Mesangial cell (primary cell): Measurements from ENCODE around the gene SEPHS2. TPM values are rescaled to one million over a fixed set of nuclear protein-coding genes. Genes with fewer than 3 reads are reported as not detected.

Source experiments
- total RNA-seq: library from RNA; depleted of rRNA; stranded (reverse); fragments of >200 nt; gene quantifications from 2 replicates; pipeline ENCODE4 v1.2.3, GENCODE V29; 2015

The SEPHS2 gene, protein sequence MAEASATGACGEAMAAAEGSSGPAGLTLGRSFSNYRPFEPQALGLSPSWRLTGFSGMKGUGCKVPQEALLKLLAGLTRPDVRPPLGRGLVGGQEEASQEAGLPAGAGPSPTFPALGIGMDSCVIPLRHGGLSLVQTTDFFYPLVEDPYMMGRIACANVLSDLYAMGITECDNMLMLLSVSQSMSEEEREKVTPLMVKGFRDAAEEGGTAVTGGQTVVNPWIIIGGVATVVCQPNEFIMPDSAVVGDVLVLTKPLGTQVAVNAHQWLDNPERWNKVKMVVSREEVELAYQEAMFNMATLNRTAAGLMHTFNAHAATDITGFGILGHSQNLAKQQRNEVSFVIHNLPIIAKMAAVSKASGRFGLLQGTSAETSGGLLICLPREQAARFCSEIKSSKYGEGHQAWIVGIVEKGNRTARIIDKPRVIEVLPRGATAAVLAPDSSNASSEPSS
- 20.2 and 23.2 TPM in 2 replicates for total RNA-seq

DNA sequence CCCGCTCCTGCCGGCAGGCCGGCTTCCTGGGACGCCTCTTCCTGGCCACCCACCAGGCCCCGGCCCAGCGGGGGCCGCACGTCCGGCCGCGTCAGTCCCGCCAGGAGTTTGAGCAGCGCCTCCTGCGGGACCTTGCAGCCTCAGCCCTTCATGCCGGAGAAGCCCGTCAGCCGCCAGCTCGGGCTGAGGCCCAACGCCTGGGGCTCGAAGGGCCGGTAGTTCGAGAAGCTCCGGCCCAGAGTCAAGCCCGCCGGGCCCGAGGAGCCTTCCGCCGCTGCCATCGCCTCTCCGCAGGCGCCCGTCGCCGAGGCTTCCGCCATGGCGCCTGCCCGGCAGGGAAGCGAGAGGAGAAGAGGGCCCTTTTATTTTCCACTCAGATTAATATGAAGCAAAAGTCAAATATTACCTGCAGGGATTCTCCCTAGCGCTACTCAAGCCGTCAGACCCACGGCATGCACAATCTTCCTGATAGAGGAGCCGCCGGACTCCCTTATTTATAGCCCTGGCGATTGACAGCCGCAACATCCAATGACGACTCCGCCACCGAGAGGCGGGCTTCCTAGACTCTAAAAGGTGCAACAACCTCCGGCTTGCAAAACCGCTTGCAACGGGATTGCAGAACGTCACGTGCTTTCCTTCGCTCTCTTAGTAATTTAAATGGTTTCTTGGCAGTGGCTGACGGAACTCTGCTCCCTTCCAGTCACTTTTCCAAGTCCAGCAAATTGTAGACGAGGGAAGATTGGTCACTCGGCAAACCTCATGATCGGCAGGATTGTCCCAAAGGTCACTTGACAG is at the start of gene SEPHS2:
SEPHS2 (minus strand) TSS at position 467 of the 795 bp plus-strand sequence; CDS start at position 320, 147 bp downstream.

DNA sequence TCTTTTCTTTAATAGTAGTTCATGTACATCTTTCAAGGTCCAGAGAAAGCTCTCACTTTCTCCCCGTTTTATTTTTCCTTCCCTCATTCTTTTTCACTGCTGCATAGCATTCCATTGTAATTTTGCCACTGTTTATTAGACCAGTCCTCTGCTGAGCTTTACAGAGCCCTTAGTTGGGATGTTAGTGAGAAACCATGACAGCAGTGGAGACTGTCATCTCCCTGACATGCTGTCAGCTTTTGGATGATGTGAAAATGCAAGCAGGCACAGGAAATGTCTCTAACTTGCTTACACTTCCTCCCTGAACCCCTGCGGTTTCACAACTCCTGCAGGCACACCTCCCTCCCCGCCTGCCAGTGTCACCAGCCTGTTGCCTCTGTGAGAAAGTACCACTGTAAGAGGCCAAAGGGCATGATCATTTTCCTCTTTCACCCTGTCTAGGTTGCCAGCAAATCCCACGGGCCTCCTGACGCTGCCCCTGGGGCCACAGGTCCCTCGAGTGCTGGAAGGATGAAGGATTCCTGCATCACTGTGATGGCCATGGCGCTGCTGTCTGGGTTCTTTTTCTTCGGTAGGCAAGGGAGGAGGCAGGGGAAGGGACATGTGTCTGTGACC is 26.8 kb upstream of the SEPHS2 start, which contains the start of gene ITGAL:
ITGAL (plus strand) TSS at position 415 of the 615 bp plus-strand sequence; CDS start at position 511, 96 bp downstream.

DNA sequence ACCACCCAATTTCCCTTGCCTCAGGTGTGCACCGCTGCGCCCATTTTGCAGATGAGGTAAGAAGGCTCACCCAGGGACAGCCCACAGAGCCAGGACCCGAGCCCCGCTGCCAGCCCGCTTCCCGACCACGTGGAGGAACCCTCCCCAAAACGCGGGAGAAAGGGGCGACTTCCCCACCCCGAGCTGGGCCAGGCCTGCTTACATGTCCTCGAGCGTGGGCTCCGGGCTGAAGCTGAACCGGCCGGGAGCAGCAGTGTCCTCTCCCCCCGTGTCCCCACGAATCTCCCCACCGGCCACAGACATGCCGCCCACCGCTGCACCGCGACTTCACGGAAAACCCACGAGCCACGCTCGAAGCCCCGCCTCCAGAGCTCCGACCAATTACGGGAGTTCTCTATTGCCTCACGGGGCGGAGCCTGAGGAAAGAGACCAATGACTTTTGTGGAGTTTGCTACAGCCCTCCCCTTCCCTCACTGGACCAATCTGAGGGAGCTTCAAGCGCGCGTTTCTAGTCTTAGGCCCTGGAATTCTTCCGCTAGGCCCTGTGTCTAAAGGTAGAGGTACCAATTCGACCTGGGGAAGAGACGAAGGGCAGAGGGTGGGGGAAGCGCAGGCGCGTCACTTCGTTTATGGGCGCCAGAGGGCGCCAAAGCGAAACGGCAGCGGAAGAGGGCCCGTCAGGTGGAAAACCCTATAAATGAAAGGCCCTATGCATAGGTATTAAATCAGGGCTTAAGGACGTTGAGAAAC is 15.8 kb downstream of the SEPHS2 start, which contains the start of gene DCTPP1:
DCTPP1 (minus strand) TSS at position 353 of the 750 bp plus-strand sequence; CDS start at position 303, 50 bp downstream.

DNA sequence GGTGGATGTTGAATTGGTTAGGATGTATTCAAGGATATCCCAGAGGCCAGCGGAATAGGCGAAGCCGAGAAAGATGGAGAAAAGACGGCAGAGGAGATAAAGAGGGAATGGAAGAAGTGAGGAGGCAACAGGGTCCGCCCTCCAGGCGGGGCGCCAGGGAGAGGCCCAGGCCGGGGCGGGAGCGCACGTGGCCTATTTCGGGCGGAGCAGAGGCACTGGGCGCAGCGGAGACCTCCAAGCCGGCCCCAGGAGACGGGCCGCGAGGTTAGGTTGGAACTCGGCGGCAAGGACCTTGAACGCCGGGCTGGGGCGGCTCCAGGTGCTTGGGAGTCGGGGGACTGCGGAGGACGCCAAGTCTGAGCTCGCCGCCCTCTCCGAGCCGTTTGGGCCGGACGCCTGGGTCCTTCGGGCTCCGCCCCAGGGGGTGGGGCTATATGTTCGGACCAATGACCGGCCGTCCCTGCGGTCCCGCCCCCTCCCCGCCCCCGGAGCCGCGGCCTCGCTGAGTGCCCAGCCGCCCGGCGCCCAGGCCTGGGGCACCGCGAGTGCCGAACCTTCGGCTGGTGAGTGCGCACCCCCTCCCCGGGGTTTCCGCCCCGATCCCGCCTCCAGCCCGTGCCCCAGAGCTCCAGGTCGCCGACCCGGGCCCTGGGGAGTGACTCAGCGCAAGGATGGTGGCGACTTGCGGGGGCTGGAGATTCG is 38.4 kb downstream of the SEPHS2 start, which contains the start of gene ZNF771:
ZNF771 (plus strand) TSS at position 505 of the 702 bp plus-strand sequence. CDS start 448 bp downstream, outside the sequence.

DNA sequence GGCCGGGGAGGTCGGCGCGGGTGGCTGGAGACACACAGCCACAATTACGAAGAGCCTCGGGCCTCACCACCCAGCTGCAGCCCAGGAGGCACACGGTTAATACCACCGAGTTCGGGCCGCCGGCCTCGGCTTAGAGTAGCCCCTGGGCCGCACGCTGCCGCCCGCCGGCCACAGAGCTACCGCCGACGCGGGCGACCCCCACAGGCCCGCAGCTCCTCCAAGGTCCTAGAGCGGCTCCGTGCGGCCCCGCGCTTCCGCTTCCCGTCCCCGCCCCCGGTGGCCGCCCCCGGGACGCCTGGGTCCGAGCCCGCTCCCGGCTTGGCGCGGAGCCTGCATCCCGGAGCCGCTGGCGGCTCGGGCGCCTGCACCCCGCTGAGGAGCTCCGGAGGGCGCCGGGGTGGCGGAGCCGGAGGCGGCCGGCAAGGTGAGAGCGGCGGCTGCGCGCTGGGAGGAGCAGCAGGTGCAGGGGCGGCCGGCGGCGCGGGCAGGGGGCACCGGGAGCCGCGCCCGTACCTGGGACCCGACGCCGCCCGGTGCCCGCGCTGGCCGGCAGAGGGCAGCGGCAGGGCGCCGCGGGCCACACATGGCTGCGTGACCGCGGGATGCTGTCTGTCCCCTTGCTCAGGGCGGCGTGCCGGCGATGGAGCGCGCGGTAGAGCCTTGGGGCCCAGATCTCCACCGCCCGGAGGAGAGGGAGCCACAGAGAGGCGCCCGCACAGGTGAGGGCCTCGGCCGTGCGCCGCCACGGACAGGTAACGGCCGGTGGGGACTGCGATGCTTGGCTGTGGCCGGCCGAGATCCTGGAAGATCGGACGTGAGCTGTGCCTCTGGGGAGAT is 50.3 kb downstream of the SEPHS2 start, which contains the start of gene ZNF48:
ZNF48 (plus strand) TSS at position 266 of the 837 bp plus-strand sequence; CDS start at position 641, 375 bp downstream.

Other genes starting within 250 kb of the SEPHS2 start
- gene SULT1A3, start 246.6 kb downstream of the SEPHS2 start, total RNA-seq = 2.8 and 7.6 TPM in 2 replicates
- gene NPIPB13, start 197.4 kb downstream of the SEPHS2 start, total RNA-seq = 0.63 and 2.9 TPM in 2 replicates
- 39.6 and 43.5 TPM in 2 replicates for gene CD2BP2, start 90.6 kb downstream of the SEPHS2 start, total RNA-seq
- gene TBC1D10B, start 75.4 kb downstream of the SEPHS2 start, total RNA-seq = 42.7 and 47.9 TPM in 2 replicates
- gene MYL11, start 71.1 kb downstream of the SEPHS2 start, total RNA-seq = 1.8 TPM in 1 of 2 replicates, not detected in the other
- 0.63 TPM in 1 of 2 replicates, not detected in the other for gene SEPTIN1, start 63.3 kb downstream of the SEPHS2 start, total RNA-seq
- gene ZNF48, start 50.5 kb downstream of the SEPHS2 start, total RNA-seq = 12.4 and 17.7 TPM in 2 replicates
- 7.4 and 8.6 TPM in 2 replicates for gene ZNF771, start 38.3 kb downstream of the SEPHS2 start, total RNA-seq
- gene DCTPP1, start 15.8 kb downstream of the SEPHS2 start, total RNA-seq = 43.4 and 96.5 TPM in 2 replicates
- gene ITGAL, start 26.9 kb upstream of the SEPHS2 start, total RNA-seq = not detected in 2 replicates
- 32.4 and 46.5 TPM in 2 replicates for gene ZNF768, start 80.7 kb upstream of the SEPHS2 start, total RNA-seq
- 6.4 and 11.0 TPM in 2 replicates for gene ZNF747, start 89.0 kb upstream of the SEPHS2 start, total RNA-seq
- gene ZNF764, start 112.5 kb upstream of the SEPHS2 start, total RNA-seq = 5.4 and 11.2 TPM in 2 replicates
- gene ZNF688, start 125.8 kb upstream of the SEPHS2 start, total RNA-seq = 8.0 and 11.8 TPM in 2 replicates
- 4.4 and 8.7 TPM in 2 replicates for gene ZNF785, start 139.8 kb upstream of the SEPHS2 start, total RNA-seq
- 8.5 and 8.9 TPM in 2 replicates for gene ZNF689, start 164.5 kb upstream of the SEPHS2 start, total RNA-seq
- gene PRR14, start 205.1 kb upstream of the SEPHS2 start, total RNA-seq = 32.1 and 36.4 TPM in 2 replicates
- gene FBRS, start 212.6 kb upstream of the SEPHS2 start, total RNA-seq = 26.9 and 39.0 TPM in 2 replicates